H9 (cell line): Measurements from ENCODE around the gene DSE. TPM values are rescaled to one million over a fixed set of nuclear protein-coding genes. Genes with fewer than 3 reads are reported as not detected.

Experiments used
- DNase-seq: peaks from one replicate; pipeline ENCODE4 v3.0.0-alpha.2; 2017
- H2AFZ ChIP-seq: one replicate; pipeline ENCODE4 v1.6.1; 2013; ENCODE audit warnings: mild to moderate bottlenecking, low read length, control low read depth, moderate library complexity
- H2AK5ac ChIP-seq: 2 replicates; pipeline ENCODE4 v1.6.1; 2013; ENCODE audit warnings: low read length, control low read depth, mixed read lengths; ENCODE audit not compliant: insufficient read length
- H2BK120ac ChIP-seq: one replicate; pipeline ENCODE4 v1.6.1; 2013; ENCODE audit warnings: low read depth, mild to moderate bottlenecking, low read length, control low read depth, inconsistent platforms; ENCODE audit not compliant: poor library complexity, severe bottlenecking
- H2BK12ac ChIP-seq: 2 replicates; pipeline ENCODE4 v1.6.1; 2013; ENCODE audit warnings: low read length, control low read depth, mixed read lengths, low read depth; ENCODE audit not compliant: insufficient read length
- H2BK15ac ChIP-seq: 2 replicates; pipeline ENCODE4 v1.6.1; 2013; ENCODE audit warnings: low read depth, low read length, control low read depth
- H2BK20ac ChIP-seq: one replicate; pipeline ENCODE4 v1.6.1; 2013; ENCODE audit warnings: low read depth, mild to moderate bottlenecking, low read length, control low read depth, inconsistent platforms; ENCODE audit not compliant: poor library complexity, severe bottlenecking
- H2BK5ac ChIP-seq: 2 replicates; pipeline ENCODE4 v1.6.1; 2013; ENCODE audit warnings: low read length, control low read depth, mixed read lengths; ENCODE audit not compliant: insufficient read length
- H3K14ac ChIP-seq: 2 replicates; pipeline ENCODE4 v1.6.1; 2013; ENCODE audit warnings: low read length, control low read depth; ENCODE audit not compliant: insufficient read depth
- H3K18ac ChIP-seq: 2 replicates; pipeline ENCODE4 v1.6.1; 2013; ENCODE audit warnings: low read depth, mild to moderate bottlenecking, mixed read lengths, low read length, control low read depth; ENCODE audit not compliant: insufficient read length
- H3K23ac ChIP-seq: 2 replicates; pipeline ENCODE4 v1.6.1; 2013; ENCODE audit warnings: low read length, control low read depth, mixed read lengths, low read depth; ENCODE audit not compliant: insufficient read length
- H3K23me2 ChIP-seq: 2 replicates; pipeline ENCODE4 v1.6.1; 2013; ENCODE audit warnings: low read depth, mild to moderate bottlenecking, mixed read lengths, low read length, control low read depth; ENCODE audit not compliant: insufficient read length, poor library complexity, severe bottlenecking
- H3K27ac ChIP-seq: 2 replicates; pipeline ENCODE4 v1.5.1; 2013; ENCODE audit warnings: low read length, control low read depth, mixed read lengths, low read depth; ENCODE audit not compliant: insufficient read length
- H3K27me3 ChIP-seq: 2 replicates; pipeline ENCODE4 v1.6.1; 2013; ENCODE audit warnings: low read length, control low read depth, inconsistent platforms; ENCODE audit not compliant: insufficient read depth
- H3K4ac ChIP-seq: 2 replicates; pipeline ENCODE4 v1.6.1; 2013; ENCODE audit warnings: low read depth, mild to moderate bottlenecking, control low read depth, inconsistent platforms, low read length, moderate library complexity
- H3K4me1 ChIP-seq: 2 replicates; pipeline ENCODE4 v1.6.1; 2013; ENCODE audit warnings: low read length, control low read depth, inconsistent platforms; ENCODE audit not compliant: insufficient read depth
- H3K4me2 ChIP-seq: 2 replicates; pipeline ENCODE4 v1.6.1; 2013; ENCODE audit warnings: low read length, control low read depth, mixed read lengths; ENCODE audit not compliant: insufficient read length, insufficient read depth
- H3K56ac ChIP-seq: 2 replicates; pipeline ENCODE4 v1.6.1; 2013; ENCODE audit warnings: low read depth, mild to moderate bottlenecking, mixed read lengths, low read length, control low read depth; ENCODE audit not compliant: insufficient read length
- H3K79me1 ChIP-seq: 2 replicates; pipeline ENCODE4 v1.6.1; 2013; ENCODE audit warnings: low read depth, mild to moderate bottlenecking, moderate library complexity, low read length, control low read depth, inconsistent platforms; ENCODE audit not compliant: insufficient read depth, poor library complexity, severe bottlenecking
- H3K79me2 ChIP-seq: 2 replicates; pipeline ENCODE4 v1.6.1; 2013; ENCODE audit warnings: low read length, control low read depth, inconsistent platforms; ENCODE audit not compliant: insufficient read depth
- H3K9ac ChIP-seq: 2 replicates; pipeline ENCODE4 v1.6.1; 2013; ENCODE audit warnings: low read length, control low read depth, mixed read lengths; ENCODE audit not compliant: insufficient read length; ENCODE audit errors: extremely low read depth
- H3K9me3 ChIP-seq: one replicate; pipeline ENCODE4 v1.6.1; 2013; ENCODE audit warnings: low read depth, low read length, inconsistent platforms; ENCODE audit not compliant: control insufficient read depth
- H3T11ph ChIP-seq: one replicate; pipeline ENCODE4 v1.6.1; 2013; ENCODE audit warnings: mild to moderate bottlenecking, low read length, control low read depth, inconsistent platforms
- H4K20me1 ChIP-seq: one replicate; pipeline ENCODE4 v1.6.1; 2013; ENCODE audit not compliant: control insufficient read depth, insufficient read length, insufficient read depth
- H4K5ac ChIP-seq: 2 replicates; pipeline ENCODE4 v1.6.1; 2013; ENCODE audit warnings: low read depth, mild to moderate bottlenecking, mixed read lengths, low read length, control low read depth; ENCODE audit not compliant: insufficient read length
- H4K8ac ChIP-seq: replicated peaks from 2 replicates; pipeline ENCODE4 v1.6.1; 2013; ENCODE audit warnings: low read length, control low read depth, mixed read lengths, low read depth; ENCODE audit not compliant: insufficient read length
- H4K91ac ChIP-seq: 2 replicates; pipeline ENCODE4 v1.6.1; 2013; ENCODE audit warnings: low read depth, mild to moderate bottlenecking, moderate library complexity, mixed read lengths, low read length, control low read depth; ENCODE audit not compliant: insufficient read length
- H3K27ac Mint-ChIP-seq, 3 experiments: 2 replicates in 2 of 3; 3 replicates in 1 of 3; pipeline ENCODE4 v1.8.0; 2020 to 2021; ENCODE audit warnings: mixed read lengths in 3 of 3, mild to moderate bottlenecking in 1 of 3, moderate library complexity in 1 of 3
- H3K27me3 Mint-ChIP-seq: 2 replicates; pipeline ENCODE4 v1.8.0; 2021; ENCODE audit warnings: low read depth, mild to moderate bottlenecking, moderate library complexity, mixed read lengths
- H3K36me3 Mint-ChIP-seq, 3 experiments: 2 replicates in 2 of 3; 3 replicates in 1 of 3; pipeline ENCODE4 v1.8.0; 2020 to 2021; ENCODE audit warnings: low read depth in 3 of 3, mixed read lengths in 3 of 3; ENCODE audit not compliant: insufficient read depth in 1 of 3
- H3K4me1 Mint-ChIP-seq, 2 experiments: 2 replicates each; pipeline ENCODE4 v1.8.0; 2020; ENCODE audit warnings: mixed read lengths in 2 of 2
- H3K4me3 Mint-ChIP-seq, 2 experiments: 2 replicates in 1 of 2; 3 replicates in 1 of 2; pipeline ENCODE4 v1.8.0; 2020 to 2021; ENCODE audit warnings: mild to moderate bottlenecking in 2 of 2, mixed read lengths in 2 of 2, moderate library complexity in 1 of 2
- H3K9me3 Mint-ChIP-seq, 2 experiments: 2 replicates in 1 of 2; 3 replicates in 1 of 2; pipeline ENCODE4 v1.8.0; 2020; ENCODE audit warnings: mild to moderate bottlenecking in 2 of 2, mixed read lengths in 2 of 2, moderate library complexity in 1 of 2
- WGBS: extraction: QIAGEN DNeasy Blood & Tissue Kit; methylation state at CpG from one replicate; pipeline ENCODE4 v1.1.7; 2013; ENCODE audit warnings: missing lambda C conversion rate, low lambda C conversion rate, mixed read lengths; ENCODE audit not compliant: insufficient read length; ENCODE audit errors: extremely low coverage; 5-methylcytosine and 5-hydroxymethylcytosine counted together
- total RNA-seq: library from RNA; stranded (reverse); gene quantifications from 2 replicates; pipeline ENCODE4 v1.2.1, GENCODE V29; 2021
- TF ChIP-seq, protein P1 (sequence below): fragments of 200-600 bp; sonication (generic); conservative IDR thresholded peaks from 3 replicates; pipeline ENCODE4 v1.8.0; 2021; ENCODE audit warnings: antibody characterized with exemption, mild to moderate bottlenecking

Gene DSE
- total RNA-seq, 1 experiment from 2014 or later: 45.6 TPM

DNA sequence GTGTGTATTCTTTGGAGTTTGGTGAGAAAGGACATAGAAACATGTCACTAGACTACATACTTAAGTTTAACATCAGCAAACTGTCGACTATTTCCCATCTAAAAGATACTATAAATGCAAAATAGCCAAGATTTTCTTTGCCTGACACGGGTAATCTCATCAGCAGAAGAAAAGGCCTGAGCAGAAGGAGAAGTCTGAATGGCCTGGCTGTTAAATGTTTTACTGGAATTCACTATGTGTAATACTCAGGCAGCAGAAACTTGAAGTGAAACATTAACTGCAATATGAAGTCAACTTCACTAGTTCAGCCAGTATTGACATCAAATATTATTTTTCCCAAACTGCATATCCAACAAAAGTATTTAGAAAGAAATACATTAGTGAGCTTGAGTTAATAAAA lies 6.4 kb upstream of the DSE start:
- no peaks in the 10 kb centered on the region for H4K20me1 ChIP-seq
- H3K4me1 ChIP-seq: no peaks in the 10 kb centered on the region
- H3K14ac ChIP-seq: no peak overlapping the region
- no peak overlapping the region for H2BK15ac ChIP-seq
- H2AFZ ChIP-seq: no peak overlapping the region
- no peak overlapping the region for H3T11ph ChIP-seq
- no peak overlapping the region for H2BK20ac ChIP-seq
- no peak overlapping the region for H3K27ac Mint-ChIP-seq
- no peak overlapping the region for H3K23ac ChIP-seq
- no peak overlapping the region for H4K91ac ChIP-seq
- H3K23me2 ChIP-seq: no peaks in the 10 kb centered on the region
- no peak overlapping the region for H3K18ac ChIP-seq
- TF ChIP-seq, protein P1, sequence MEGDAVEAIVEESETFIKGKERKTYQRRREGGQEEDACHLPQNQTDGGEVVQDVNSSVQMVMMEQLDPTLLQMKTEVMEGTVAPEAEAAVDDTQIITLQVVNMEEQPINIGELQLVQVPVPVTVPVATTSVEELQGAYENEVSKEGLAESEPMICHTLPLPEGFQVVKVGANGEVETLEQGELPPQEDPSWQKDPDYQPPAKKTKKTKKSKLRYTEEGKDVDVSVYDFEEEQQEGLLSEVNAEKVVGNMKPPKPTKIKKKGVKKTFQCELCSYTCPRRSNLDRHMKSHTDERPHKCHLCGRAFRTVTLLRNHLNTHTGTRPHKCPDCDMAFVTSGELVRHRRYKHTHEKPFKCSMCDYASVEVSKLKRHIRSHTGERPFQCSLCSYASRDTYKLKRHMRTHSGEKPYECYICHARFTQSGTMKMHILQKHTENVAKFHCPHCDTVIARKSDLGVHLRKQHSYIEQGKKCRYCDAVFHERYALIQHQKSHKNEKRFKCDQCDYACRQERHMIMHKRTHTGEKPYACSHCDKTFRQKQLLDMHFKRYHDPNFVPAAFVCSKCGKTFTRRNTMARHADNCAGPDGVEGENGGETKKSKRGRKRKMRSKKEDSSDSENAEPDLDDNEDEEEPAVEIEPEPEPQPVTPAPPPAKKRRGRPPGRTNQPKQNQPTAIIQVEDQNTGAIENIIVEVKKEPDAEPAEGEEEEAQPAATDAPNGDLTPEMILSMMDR: no peak
- no peak overlapping the region for H2BK12ac ChIP-seq
- no peak overlapping the region for H3K56ac ChIP-seq
- peaks cover under 1 to 1% of the 10 kb centered on the region in 2 experiments; a peak in 3 of 4 replicates for H3K4me1 Mint-ChIP-seq
- no peaks in the 10 kb centered on the region for H3K9me3 Mint-ChIP-seq
- H4K5ac ChIP-seq: no peak overlapping the region
- WGBS: no CpG with 5 or more reads among the region's 2 CpGs
- H3K27me3 ChIP-seq: no peaks in the 10 kb centered on the region
- H3K9ac ChIP-seq: no peak overlapping the region
- H3K27ac ChIP-seq: no peak overlapping the region
- DNase-seq: no peak
- H3K9me3 ChIP-seq: no peaks in the 10 kb centered on the region
- no peaks in the 10 kb centered on the region for H3K79me2 ChIP-seq
- no peaks in the 10 kb centered on the region; a peak in 1 of 7 replicates for H3K36me3 Mint-ChIP-seq
- no peak overlapping the region for H3K4me2 ChIP-seq
- no peak overlapping the region for H3K4me3 Mint-ChIP-seq
- no peak overlapping the region for H2BK120ac ChIP-seq
- H2BK5ac ChIP-seq: no peak overlapping the region
- H3K4ac ChIP-seq: no peak overlapping the region
- no peak overlapping the region for H4K8ac ChIP-seq
- H3K27me3 Mint-ChIP-seq: no peaks in the 10 kb centered on the region
- no peaks in the 10 kb centered on the region for H3K79me1 ChIP-seq
- H2AK5ac ChIP-seq: no peak overlapping the region
